Activated T-cell treated with anti-CD3 and anti-CD28 coated beads for 4 hours (primary cell): ENCODE measurements around the gene CMSS1.

Source experiments
- DNase-seq: peaks from one replicate; pipeline ENCODE4 v3.0.0-alpha.2; 2020

The CMSS1 gene

DNA sequence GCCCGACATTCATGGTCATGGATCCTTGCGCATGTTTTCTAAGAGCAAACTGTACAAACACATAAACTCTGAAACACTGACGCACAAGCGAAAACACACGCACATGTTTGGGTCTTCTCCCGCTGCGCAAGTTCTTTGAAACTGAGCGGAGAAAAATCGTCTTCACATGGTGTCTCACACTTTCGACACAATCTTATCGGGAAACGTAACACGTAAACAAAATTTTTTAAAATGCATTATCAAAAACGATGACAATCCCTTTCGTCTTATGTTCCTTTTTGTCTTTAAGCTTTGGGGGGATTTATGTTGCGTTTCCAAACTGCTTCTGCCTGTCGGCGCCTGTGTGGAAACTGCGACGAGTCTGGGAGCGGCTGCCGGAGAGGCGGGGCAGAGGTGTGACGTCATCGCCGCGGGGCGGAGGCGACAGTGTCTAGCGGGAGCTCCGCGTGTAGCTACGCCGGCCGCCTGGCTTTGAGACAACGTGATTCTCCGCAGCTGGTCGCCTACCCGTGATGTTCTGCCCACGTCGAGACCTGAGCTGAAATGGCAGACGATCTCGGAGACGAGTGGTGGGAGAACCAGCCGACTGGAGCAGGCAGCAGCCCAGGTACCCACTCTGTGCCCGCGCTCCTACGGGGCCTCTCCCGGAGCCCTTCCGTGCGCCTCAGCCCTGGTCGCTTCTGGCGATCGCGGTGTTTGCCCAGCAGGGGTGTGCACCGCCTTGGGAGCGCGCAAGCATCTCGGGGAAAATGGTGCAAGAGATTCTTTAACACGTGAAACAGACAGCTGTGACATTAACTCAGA is at the start of gene CMSS1:
TSS of gene CMSS1 (plus strand) at position 426 of the 804 bp plus-strand sequence.
- peak; percentile 95 for DNase-seq

DNA sequence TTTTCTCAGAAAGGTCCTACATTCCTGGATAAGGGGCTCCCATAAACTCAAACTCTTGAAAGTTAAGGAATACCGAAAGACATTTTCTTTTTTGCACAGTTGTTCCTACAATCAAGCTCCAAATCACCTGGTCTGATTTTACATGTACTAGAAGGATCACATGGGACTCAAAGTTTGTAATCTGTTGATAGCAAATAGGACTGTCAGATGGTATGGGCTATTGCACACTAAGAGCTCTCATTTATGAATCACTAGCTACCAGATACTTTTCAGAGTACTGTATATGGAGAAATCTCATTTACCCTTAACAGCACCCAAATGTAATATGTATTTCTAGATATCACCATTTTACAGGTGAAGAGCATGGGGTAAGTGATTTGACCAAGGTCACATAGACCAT is 49.5 kb upstream of the CMSS1 start:
- DNase-seq, result no peak

DNA sequence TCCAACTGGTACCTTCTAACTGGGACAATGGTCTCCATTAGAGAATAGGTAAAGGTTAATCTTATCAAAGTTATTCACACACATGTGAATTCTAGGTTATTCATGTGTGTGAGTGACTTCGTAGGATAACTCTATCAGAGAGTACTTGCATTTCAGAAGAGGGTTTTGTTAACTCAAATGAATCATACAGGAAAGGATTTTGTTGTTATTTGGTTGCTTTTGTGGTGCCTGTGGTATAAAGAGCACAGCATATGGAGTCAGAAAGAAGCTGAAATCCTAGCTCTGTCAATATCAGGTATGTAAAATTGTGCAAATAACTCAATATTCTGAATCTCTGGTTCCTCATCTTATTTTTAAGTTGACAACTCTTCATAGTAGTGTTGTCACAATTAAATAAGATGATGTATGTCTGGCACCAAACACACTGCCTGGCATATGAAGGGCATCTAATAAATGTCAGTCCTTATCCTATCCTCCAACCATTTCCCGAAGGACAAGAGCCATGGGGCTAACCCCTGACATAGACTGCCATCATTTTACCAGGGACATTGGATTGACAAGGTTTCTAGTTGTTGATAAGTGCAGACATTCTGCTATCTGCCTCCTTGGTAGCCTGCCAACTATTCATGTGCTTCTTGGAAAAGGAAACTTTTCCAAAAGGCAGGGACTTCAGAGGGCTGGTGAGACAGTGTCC is 48.7 kb upstream of the CMSS1 start:
- no peak for DNase-seq

DNA sequence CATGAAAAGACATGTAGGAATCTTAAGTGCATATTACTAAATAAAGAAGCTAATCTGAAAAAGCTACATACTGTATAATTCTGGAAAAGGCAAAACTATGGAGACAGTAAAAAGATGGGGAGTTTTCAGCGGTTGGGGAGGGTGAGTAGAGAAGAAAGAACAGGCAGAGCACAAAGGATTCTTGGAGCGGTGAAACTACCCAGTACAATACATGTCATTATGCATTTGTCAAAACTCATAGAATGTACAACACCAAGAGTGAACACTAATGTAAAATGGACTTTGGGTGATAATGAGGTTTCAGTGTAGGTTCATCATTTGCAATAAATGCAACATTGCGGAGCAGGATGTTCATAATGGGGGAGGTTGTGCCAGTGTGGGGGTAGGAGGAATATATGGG is 45.5 kb upstream of the CMSS1 start:
- DNase-seq, result no peak

DNA sequence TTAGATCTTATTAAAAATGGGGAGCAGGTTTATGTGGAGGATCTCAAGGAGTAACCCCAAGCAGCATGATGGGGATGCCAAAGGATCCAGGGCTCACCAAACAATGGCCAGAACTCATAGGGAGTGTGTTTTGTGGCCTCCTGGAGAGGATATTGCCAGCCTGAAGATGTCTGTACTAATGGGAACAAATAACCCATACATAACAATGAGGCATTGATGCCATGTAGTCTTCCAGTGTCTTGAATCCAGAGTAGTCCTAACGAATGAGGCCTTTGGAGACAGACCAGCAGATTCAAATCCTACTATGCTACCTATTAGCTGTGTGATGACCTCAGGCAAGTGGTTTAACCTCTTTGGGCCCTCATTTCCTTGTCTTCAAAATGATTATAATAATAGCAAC is 45.0 kb upstream of the CMSS1 start:
- DNase-seq, result no peak

DNA sequence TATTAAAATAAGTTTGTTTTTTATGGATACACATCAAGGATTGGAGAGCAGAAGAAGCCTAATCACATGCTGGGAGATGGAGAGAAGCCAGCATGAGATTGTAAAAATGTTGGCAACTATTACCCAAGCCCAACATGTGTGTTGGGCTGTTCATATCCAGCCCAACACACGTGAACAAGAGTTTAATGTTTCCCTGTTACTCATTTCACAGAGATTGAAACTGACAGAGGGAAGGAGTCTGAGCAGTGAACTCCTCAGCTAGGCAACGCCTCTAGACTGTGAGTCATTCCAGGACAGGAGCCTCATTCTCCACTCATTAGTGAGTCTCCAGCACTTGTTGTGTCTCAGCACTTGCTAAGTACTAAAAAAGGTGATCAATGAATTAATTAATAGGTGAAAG is 43.2 kb upstream of the CMSS1 start:
- DNase-seq, result no peak

DNA sequence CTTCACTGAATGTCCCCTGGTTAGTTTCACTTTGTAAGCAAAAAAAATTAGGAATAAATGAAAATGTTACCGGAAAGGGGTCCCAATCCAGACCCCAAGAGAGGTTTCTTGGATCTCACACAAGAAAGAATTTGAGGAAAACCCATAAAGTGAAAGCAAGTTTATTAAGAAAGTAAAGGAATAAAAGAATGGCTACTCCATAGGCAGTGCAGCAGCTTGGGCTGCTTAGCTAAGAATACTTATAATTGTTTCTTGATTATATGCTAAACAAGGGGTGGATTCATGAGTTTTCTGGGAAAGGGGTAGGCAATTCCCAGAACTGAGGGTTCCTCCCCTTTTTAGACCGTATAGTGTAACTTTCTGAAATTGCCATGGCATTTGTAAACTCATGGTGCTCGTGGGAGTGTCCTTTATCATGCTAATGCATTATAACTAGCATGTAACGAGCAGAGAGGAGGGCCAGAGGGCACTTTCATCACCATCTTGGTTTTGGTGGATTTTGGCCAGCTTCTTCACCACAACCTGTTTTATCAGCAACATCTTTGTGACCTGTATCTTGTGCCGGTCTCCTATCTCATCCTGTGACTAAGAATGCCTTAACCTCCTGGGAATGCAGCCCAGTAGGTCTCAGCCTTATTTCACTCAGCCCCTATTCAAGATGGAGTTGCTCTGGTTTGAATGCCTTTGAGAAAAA is 41.0 kb upstream of the CMSS1 start:
- DNase-seq, result no peak

DNA sequence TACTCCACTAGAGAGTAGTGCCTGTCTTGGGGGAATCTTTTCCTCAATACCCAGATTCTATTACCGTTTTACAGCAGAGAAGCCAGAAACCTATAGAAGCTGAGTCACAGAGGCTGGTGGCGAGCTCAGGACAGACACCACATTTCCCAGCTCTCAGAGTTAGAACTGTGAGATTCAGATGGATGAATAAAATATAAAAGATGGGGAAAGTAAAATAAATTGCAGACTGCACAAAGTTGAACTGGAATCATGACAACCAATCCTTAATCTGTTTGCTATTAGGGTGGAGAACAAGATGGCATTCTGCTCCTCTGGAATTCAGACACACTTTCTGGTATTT is 40.5 kb upstream of the CMSS1 start:
- DNase-seq, result no peak

DNA sequence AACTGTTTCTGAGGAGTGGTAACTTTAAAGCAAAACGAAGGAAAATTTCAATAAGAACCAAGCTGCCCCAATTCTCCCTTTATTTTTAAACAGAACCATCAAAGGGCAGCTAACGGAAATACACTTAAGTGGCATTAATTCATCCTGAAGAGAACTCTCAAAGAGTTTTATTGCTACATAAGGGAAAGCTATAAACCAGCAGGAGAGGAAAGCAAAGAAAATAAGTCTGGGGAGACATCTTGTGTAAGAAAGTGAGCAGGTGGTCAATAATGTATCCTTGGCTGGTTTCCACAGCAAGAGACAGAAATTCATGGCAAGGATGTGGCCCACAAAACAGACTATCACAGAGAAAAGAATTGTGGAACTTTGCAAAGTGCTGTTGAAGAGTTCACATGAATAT is 40.0 kb upstream of the CMSS1 start:
- no peak for DNase-seq

DNA sequence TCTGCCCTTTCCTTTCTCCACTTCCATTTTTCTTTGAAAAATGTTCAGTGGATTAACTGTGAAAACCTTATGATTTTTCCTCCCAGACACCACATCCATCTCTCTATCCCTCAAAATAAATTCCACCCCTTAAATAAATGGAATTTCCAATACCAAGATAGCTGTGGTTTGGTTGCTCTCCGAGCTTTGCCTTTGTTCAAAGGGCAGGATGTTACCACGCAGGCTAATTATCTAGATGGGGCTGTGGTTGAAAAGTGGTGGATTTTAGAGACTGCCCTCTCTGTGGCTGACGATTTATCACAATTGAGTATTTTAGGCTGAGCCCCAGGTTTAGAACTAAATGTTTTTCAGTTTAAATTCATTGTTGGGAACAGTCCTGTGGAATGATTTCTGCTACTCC is 36.9 kb upstream of the CMSS1 start:
- DNase-seq, result no peak

DNA sequence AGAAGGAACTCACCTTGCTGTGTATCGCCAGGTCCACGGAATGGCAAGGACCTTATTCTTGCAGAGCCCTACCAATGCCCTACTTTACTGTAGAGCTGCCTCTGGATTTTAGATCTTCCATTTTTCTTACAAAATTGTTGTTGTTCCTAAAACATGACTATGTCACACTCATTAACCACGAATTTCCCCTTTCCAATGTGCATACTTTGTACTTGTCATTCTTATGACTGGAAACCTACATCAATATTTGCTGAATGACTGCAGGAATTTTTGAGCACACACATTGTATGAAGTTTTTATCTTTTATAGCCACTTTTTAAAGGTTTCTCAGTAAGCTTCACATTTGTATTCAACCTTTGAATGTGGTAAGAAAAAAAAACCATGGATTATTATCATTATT is 35.9 kb upstream of the CMSS1 start:
- DNase-seq, result no peak

DNA sequence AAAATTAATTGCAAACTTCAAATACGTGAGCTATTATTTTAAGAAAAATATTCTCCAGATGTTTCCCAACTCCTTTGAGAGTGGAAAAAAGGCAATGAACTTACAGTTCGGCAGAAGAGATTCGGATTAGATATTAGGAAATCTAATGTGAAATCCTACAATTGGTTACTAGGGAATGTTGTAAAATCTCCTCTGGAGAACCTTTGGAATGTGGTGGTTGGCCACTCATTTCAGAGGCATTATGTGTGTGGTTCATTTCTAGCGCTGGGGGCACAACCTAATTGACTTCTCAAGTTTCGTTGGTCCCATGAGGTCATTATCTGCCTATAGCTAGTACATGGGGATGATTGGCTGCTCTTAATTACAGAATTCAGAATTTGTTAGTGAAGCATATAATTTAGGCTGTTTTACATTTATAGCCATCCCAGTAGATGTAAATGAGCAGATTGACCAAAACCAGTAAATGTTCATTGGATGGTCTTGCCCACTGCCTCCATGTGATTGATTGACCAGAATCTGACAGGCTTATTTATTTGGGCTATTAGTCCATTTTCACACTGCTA is 34.6 kb upstream of the CMSS1 start:
- DNase-seq, result no peak

DNA sequence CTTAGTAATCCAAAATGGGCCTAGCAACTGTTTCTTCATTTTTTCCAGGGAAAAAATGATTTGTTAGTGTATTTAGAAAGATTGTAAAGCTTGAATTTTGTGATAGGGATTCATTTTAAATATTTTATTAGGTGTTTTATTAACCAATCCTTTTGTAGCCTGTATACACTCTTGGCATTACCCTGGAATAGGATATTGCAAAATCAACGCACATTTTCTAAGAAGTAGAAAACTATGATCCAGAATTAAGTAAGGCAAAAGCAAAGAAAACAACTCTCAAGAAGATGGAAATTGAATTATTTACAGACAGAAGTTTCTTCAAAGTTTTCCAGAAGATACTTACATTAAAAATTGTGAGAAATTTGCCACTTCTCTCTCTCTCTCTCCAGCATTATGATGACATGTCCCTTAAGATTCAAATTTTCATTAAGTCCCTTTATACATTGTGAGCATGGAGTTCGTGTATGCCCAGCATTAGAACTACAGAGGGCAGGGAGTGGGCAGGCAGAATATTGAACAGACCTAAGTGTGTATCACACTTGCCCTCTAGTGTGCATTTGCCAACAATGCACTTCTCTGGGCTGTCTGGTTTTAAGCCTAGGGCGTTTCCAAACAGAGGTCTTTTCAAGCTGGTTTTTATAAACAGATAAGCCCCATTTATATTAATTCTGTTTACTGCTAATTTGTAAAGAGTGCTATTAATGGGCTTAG is 28.5 kb upstream of the CMSS1 start:
- no peak for DNase-seq

DNA sequence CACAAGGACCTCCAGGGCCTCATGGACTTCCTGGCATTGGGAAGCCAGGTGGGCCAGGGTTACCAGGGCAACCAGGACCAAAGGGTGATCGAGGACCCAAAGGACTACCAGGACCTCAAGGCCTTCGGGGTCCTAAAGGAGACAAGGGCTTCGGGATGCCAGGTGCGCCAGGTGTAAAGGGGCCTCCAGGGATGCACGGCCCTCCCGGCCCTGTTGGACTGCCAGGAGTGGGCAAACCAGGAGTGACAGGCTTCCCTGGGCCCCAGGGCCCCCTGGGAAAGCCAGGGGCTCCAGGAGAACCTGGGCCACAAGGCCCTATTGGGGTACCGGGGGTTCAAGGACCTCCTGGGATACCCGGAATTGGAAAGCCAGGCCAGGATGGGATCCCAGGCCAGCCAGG is 23.2 kb upstream of the CMSS1 start:
- no peak for DNase-seq

DNA sequence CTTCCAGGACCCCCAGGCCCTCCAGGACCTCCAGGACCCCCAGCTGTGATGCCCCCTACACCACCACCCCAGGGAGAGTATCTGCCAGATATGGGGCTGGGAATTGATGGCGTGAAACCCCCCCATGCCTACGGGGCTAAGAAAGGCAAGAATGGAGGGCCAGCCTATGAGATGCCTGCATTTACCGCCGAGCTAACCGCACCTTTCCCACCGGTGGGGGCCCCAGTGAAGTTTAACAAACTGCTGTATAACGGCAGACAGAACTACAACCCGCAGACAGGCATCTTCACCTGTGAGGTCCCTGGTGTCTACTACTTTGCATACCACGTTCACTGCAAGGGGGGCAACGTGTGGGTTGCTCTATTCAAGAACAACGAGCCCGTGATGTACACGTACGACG is 22.1 kb upstream of the CMSS1 start:
- no peak for DNase-seq

DNA sequence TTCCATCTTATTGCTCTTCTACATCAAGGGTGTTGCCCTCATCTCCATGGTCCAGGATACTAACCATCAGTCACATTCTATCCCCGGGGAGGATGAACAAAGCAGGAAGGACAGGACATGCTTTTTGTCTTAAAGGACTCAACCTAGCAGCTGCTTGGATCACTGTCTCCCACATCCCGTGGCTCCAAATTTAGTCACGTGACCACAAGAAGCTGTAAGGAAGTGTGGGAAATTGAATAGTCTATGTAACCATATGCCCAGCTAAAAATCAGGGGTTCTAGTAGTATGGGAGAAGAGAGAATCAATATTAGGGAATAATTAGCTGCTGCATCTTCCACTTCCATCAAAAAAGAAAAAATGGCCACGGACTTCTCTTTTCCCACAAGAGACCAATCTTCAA is 18.2 kb upstream of the CMSS1 start:
- DNase-seq, result no peak

DNA sequence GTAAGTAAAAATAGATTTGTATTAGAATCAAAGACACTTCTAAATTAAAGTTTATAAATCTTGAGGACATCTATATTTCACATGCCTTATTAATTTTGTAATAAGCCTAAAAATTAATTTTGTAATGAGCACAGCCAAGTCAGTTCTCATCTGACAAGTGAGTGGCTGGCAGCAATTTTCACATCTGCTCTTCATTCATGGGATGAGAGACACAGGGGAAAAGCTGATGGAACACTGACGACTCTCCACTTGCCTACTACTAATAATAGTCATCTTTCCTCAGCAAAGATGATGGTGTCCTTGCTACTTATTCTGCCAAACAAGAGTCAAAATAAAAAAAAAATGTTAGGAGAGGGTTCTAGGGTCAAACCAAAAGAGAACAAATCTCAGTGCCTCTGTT is 14.4 kb upstream of the CMSS1 start:
- DNase-seq, result no peak

DNA sequence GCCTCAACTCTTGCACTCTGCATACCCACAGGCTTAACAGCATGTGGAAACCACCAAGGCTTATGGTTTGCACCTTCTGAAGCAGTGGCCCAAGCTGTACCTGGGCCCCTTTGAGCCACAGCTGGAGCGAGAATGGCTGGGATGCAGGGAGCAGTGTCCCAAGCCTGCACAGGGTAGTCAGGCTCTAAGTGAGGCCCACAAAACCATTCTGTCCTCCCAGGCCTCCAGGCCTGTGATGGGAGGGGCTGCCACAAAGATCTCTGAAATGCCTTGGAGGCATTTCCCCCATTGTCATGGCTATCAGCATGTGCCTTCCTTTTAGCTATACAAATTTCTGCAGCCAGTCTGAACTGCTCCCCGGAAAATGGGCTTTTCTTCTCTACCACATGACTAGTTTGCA is 12.5 kb upstream of the CMSS1 start:
- no peak for DNase-seq

DNA sequence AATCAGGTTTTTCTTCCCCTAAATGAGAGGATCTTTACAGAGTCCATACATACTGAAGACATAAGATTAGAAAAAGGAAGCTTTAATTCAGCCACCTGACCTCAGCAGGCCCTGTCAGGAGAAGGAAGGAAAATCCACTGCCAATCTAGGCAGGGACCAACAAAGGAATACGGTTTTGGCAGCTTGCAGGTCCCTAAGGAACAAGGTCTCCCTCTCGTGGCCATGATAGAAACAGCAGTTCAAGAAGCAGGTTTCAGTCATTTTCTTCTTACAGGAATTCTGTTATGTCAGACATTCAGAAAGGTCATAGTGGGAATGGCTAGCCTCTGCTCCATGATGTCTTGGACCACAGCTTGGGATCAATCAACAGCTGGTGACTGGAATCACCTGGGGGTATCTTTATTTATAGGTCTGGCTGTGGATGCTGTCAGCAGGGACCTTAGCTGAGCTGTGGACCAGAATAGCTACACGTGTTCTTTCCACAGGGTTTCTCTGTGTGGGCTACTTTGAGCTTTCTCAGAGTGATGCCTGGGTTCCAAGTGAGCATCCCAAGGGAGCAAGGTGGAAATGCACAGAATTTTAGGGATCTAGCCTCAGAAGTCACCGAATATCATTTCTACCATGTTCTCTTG is 9.4 kb upstream of the CMSS1 start:
- peak; percentile 17 for DNase-seq

DNA sequence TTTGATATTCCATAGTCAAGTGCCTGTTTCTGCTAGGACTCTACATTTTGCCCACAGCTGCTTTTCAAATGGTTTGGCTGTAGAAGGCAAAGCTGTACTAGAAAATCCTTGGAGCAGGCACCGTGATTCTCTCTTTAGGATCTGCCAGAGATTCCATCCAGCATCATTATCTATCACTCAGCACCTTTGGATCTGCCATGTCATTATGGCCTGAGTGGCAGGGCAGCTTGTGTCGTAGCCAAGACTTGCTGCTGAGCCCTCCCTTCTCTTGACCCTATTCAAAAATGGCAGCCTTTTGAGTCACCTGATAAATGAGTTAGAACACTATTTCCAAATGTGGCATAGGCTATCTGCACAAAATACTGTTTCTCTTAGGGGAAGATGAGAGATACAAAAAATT is 8.1 kb upstream of the CMSS1 start:
- no peak for DNase-seq

DNA sequence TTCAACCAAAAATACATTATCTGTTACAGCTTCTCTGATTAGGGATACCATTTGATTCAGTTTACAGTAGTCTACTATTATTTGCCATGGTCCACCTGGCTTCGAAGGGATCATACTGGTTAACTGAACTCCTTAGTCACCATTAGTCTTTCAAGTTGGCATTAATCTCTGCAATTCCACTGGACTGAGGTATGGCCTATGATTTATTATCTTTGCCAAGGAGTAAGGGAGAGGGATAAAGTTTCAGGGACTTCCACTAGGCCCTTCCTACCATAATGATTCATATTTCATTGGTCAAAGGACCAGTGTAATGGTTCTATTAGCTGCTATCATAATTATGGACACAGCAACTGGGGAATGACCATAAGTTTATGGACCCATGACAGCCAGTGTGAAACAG is 7.3 kb upstream of the CMSS1 start:
- no peak for DNase-seq

DNA sequence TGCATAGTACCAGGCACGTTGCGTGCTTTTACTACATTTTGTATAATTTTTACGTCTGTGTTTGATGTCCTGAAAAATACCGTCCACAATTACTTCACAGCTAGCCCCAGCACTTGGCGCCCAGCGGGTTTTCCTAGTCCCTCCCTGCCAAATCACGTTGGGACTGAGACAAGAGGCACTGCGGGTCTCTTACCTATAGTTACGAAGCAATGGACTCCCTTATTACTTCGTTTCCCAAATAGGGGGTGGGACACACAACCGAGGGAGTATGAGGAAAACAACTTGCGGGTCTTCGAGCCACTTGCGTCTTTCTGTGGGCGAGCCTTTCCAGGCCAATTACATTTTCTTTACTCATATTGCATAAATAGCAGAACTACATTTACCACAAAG is 620 bp upstream of the CMSS1 start:
- no peak for DNase-seq

DNA sequence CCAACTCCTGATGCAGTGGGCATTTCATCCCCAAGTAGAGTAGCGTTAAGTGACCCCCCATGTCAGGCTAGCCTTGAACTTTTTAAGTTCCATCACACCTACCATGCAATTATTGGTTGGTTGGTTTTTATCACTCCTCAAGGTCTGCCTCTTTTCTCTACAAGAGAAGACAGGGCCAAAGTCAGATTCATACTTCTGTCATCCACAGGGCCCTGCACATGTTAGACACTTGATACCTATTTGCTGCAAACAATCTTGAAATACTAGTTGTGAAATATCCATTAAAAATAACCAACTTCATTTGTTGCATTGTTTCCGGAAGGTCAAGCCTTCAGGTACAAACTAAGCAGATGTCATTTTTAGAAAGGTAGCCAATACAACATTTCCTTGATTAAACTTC is 1.2 kb downstream of the CMSS1 start:
- no peak for DNase-seq
